ENCODE results near the gene ONECUT2. TPM values are rescaled to one million over a fixed set of nuclear protein-coding genes. Genes with fewer than 3 reads are reported as not detected.
A peak's percentile ranks its signal among the peaks of the same experiment; 100 is the strongest.
"Not testable (repeated sequence)": the region's sequence is repeated elsewhere in the genome, so short reads cannot be mapped to it uniquely, and the experiment has no call there.

The ONECUT2 gene
- total RNA-seq, 2 donors from 2014 or later = 0.10 to 0.39 TPM

DNA sequence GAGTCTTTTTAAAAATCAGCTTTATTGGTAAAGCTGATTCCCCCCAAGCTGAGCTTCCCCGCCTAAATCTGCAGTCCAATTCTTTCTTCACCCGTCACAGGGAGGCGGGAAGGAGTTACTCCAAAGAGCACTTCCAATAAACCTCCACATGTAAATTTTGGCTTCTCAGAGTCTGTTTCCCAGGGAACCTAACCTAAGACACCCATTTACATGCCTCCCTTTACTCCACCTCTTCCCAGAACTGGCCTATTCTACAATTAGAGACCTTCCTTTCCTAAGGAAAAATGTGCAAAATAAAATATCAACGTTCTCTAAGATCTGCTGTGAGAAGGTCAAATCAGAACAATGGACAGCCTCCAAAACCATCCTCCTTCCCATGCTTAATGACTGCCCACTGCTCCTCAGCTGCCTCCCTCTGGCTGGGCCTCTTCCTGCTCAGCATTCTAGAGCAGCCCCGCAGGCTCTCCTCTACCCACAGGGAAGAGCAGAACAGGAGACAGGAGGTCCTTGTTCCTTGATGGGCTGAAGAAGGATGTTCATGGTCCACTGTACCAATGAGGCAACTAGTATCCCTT, 63.6 kb downstream of the ONECUT2 start:
- H3K27me3 Mint-ChIP-seq = peaks cover 4 to 15% of the 10 kb centered on the region in 2 donors
- H3K9me3 Mint-ChIP-seq = no peaks in the 10 kb centered on the region
- H3K4me1 Mint-ChIP-seq (ENCODE audit: low read depth in 2 of 2) = no peaks in the 10 kb centered on the region
- DNase-seq (ENCODE audit: low spot score) (no peak), ATAC-seq (no peak)
- H3K36me3 Mint-ChIP-seq = no peaks in the 10 kb centered on the region
- no peak overlapping the region for H3K27ac Mint-ChIP-seq
- H3K4me3 Mint-ChIP-seq = no peak overlapping the region

GRCh38 chr18:57502624-57503023, 67.5 kb downstream of the ONECUT2 start:
- H3K27me3 Mint-ChIP-seq = peaks cover 20 to 39% of the 10 kb centered on the region in 2 donors
- H3K4me1 Mint-ChIP-seq (ENCODE audit: low read depth in 2 of 2) = no peaks in the 10 kb centered on the region
- H3K4me3 Mint-ChIP-seq = no peak overlapping the region
- ATAC-seq (no peak), DNase-seq (ENCODE audit: low spot score) (no peak)
- H3K9me3 Mint-ChIP-seq = no peaks in the 10 kb centered on the region
- H3K27ac Mint-ChIP-seq = no peak overlapping the region
- H3K36me3 Mint-ChIP-seq = no peaks in the 10 kb centered on the region

DNA sequence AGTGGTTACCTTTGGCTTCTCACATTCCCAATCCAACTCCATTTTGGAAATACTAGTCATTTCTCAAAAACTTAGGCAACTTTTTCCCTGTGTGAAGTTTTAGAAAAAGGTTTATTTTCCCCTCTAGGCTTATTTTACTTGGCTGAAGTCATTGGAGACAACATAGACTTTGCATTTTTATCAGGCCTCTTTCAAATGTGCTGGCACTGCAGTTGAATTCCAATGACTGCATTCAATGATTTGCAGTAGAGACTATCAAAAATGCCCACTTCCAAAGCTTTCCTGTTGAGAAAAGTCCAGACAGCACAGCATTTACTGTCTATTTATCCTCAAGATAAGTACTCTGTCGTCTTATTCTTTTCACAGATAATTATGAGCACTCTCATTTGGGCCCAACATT, 70.1 kb downstream of the ONECUT2 start:
- no peaks in the 10 kb centered on the region for H3K4me1 Mint-ChIP-seq (ENCODE audit: low read depth in 2 of 2)
- no peaks in the 10 kb centered on the region for H3K9me3 Mint-ChIP-seq
- no peak overlapping the region for H3K4me3 Mint-ChIP-seq
- no peak overlapping the region for H3K27ac Mint-ChIP-seq
- DNase-seq (ENCODE audit: low spot score) (no peak), ATAC-seq (no peak)
- H3K27me3 Mint-ChIP-seq = peaks cover 32 to 49% of the 10 kb centered on the region in 2 donors
- H3K36me3 Mint-ChIP-seq = no peaks in the 10 kb centered on the region

- Mint-ChIP-seq H3K36me3 (no peaks in the 10 kb centered on the region), H3K9me3 (no peaks in the 10 kb centered on the region), H3K4me1 (ENCODE audit: low read depth in 2 of 2) (no peaks in the 10 kb centered on the region), H3K4me3 (no peak overlapping the region), H3K27me3 (peaks cover 16 to 26% of the 10 kb centered on the region in 2 donors), H3K27ac (no peak overlapping the region)
- ATAC-seq (no peak), DNase-seq (ENCODE audit: low spot score) (no peak)
Measured at GRCh38 chr18:57516056-57516455, 80.9 kb downstream of the ONECUT2 start.

- Mint-ChIP-seq H3K36me3 (no peaks in the 10 kb centered on the region), H3K27me3 (peaks cover 16 to 26% of the 10 kb centered on the region in 2 donors), H3K4me1 (ENCODE audit: low read depth in 2 of 2) (no peaks in the 10 kb centered on the region), H3K4me3 (no peak overlapping the region), H3K9me3 (no peaks in the 10 kb centered on the region), H3K27ac (no peak overlapping the region)
- ATAC-seq (no peak), DNase-seq (ENCODE audit: low spot score) (no peak)
Measured at GRCh38 chr18:57518533-57518932, 83.4 kb downstream of the ONECUT2 start.

GRCh38 chr18:57519668-57520424, 84.7 kb downstream of the ONECUT2 start:
- H3K27me3 Mint-ChIP-seq = peaks cover 13 to 27% of the 10 kb centered on the region in 2 donors
- H3K4me1 Mint-ChIP-seq (ENCODE audit: low read depth in 2 of 2) = no peaks in the 10 kb centered on the region
- H3K9me3 Mint-ChIP-seq = no peaks in the 10 kb centered on the region
- no peaks in the 10 kb centered on the region for H3K36me3 Mint-ChIP-seq
- ATAC-seq = no peak
- H3K4me3 Mint-ChIP-seq = no peak overlapping the region
- DNase-seq (ENCODE audit: low spot score) = no peak
- H3K27ac Mint-ChIP-seq = no peak overlapping the region

DNA sequence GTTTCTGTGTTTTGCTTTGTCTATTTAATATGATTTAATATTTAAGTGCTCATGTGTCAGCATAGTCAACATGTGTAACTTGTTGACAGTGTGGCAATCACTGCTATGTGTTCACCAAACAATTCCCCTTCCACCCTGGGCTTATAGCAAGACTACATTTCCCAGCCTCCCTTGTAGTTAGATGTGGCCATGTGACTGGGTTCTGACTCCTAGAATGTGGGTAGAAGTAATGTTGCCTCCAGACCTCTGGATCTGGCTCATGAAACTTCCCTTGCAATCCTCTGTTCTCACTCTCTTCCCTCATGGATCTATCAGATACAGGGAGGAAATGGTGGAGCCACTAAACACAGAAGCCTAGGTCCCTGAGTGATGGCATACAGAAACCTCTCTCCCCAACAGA, 87.2 kb downstream of the ONECUT2 start:
- H3K4me1 Mint-ChIP-seq (ENCODE audit: low read depth in 2 of 2); H3K4me3 Mint-ChIP-seq; DNase-seq (ENCODE audit: low spot score); H3K9me3 Mint-ChIP-seq; H3K36me3 Mint-ChIP-seq; H3K27ac Mint-ChIP-seq; ATAC-seq: not testable (repeated sequence)
- H3K27me3 Mint-ChIP-seq = peaks cover 15 to 22% of the 10 kb centered on the region in 2 donors

GRCh38 chr18:57523171-57523956, 88.2 kb downstream of the ONECUT2 start:
- Mint-ChIP-seq H3K27me3 (peaks cover 14 to 22% of the 10 kb centered on the region in 2 donors), H3K27ac (no peak overlapping the region), H3K4me1 (ENCODE audit: low read depth in 2 of 2) (no peaks in the 10 kb centered on the region), H3K4me3 (no peak overlapping the region), H3K36me3 (no peaks in the 10 kb centered on the region), H3K9me3 (no peaks in the 10 kb centered on the region)
- peak in 1 of 2 donors; percentile 40 for ATAC-seq
- no peak for DNase-seq (ENCODE audit: low spot score)

GRCh38 chr18:57527556-57528229, 92.5 kb downstream of the ONECUT2 start:
- no peak for ATAC-seq
- Mint-ChIP-seq H3K4me1 (ENCODE audit: low read depth in 2 of 2) (no peaks in the 10 kb centered on the region), H3K36me3 (no peaks in the 10 kb centered on the region), H3K4me3 (no peak overlapping the region), H3K27me3 (peaks cover 4 to 7% of the 10 kb centered on the region in 2 donors), H3K9me3 (no peaks in the 10 kb centered on the region), H3K27ac (no peak overlapping the region)
- DNase-seq (ENCODE audit: low spot score) = no peak

- DNase-seq (ENCODE audit: low spot score) (no peak), ATAC-seq (no peak)
- Mint-ChIP-seq H3K36me3 (no peaks in the 10 kb centered on the region), H3K27ac (no peak overlapping the region), H3K4me3 (no peak overlapping the region), H3K27me3 (peaks cover 0 to 4% of the 10 kb centered on the region in 2 donors), H3K9me3 (no peaks in the 10 kb centered on the region), H3K4me1 (ENCODE audit: low read depth in 2 of 2) (no peaks in the 10 kb centered on the region)
Measured at GRCh38 chr18:57529151-57529550, 94.0 kb downstream of the ONECUT2 start.

DNA sequence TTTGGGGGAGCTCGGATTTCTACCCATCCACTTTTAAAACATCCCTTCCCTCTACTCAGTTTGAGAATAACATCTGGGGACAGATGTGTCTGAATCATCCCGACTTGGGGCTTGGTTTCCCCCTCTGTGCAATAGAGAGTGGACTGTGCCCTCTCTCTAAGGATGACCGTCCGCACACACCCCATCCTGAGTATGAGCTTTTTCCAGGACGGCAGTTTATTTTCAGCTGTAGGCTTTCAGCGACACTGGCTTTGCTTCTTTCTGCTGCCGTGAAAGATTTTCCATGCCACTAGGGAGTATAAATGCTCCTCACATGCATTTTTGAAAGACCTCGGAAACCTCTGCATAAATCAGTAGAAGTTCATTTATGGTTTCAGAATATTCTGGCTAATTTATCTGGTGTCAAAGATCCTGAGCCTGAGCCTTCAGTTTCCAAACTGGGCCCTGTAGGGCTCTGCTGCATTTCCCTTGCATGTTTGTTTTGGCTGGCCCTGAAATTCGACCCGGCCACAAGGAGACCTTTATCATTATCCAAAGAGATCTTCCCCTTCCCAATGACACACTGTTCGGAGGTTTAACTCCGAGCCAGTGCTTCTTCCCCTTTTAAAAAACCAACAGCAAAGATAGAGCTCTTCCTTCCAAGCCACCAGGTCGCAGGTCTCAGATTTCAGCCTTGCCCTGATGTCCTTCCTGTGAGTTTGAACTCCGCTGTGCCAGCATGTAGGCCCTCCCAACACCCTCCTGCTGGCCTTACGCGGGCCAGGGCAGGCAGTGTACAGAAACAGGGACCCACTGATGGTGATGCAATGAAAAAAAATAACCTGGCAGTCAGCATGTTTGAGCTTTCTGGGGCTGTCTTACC, 98.1 kb downstream of the ONECUT2 start:
- Mint-ChIP-seq H3K27ac (no peak overlapping the region), H3K27me3 (peaks cover 0 to 3% of the 10 kb centered on the region in 2 donors), H3K4me3 (no peak overlapping the region), H3K9me3 (no peaks in the 10 kb centered on the region), H3K4me1 (ENCODE audit: low read depth in 2 of 2) (no peaks in the 10 kb centered on the region), H3K36me3 (no peaks in the 10 kb centered on the region)
- ATAC-seq = no peak
- no peak for DNase-seq (ENCODE audit: low spot score)

DNA sequence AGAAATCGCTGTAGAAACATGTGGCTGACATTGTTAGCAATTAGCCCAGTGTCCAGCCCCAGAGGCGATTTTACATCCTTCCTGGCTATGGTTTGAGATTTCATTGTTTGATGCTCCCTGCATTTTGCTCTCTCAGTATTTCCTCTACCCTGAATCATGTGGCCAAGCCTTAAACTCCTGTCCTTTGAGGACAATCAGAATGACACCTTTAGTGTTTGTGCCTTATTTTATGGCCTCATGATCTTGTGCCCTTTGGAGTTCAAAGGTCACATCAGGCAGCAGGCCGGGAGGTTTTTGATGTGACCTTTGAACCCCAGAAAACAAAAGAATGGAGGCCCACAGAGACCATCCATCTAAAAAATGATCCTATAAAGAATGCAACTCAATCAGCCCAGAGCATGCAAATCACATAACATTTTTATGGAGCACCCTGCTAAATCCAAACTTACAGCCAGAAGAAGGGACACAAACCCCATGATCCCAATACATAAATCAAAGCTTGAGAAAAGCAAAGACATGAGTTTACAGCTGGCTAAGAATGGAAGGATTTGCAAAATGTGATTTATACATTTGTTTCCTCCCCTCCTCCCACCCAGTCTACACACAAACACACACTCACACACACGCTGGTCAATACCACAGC, 98.8 kb downstream of the ONECUT2 start:
- H3K27ac Mint-ChIP-seq = no peak overlapping the region
- H3K4me1 Mint-ChIP-seq (ENCODE audit: low read depth in 2 of 2) = no peaks in the 10 kb centered on the region
- no peak overlapping the region for H3K4me3 Mint-ChIP-seq
- H3K36me3 Mint-ChIP-seq = no peaks in the 10 kb centered on the region
- no peaks in the 10 kb centered on the region for H3K9me3 Mint-ChIP-seq
- H3K27me3 Mint-ChIP-seq = peaks cover 2 to 3% of the 10 kb centered on the region in 2 donors
- no peak for DNase-seq (ENCODE audit: low spot score)
- no peak for ATAC-seq

Measured in natural killer cell treated with Interleukin-12 subunit alpha and Interleukin-12 subunit beta and Interleukin-15 and Interleukin-18, amount 100 ng/mL, for 72 hours (primary cell).